Hepatocyte (in vitro differentiated cells): ENCODE results near the gene HRH1. TPM values are rescaled to one million over a fixed set of nuclear protein-coding genes. Genes with fewer than 3 reads are reported as not detected.

Experiments used
- DNase-seq: peaks from one replicate; pipeline ENCODE4 v3.0.0-alpha.2; 2016; ENCODE audit warnings: low spot score
- H2AFZ ChIP-seq: fragments of 200-600 bp; sonication (generic); 2 replicates; pipeline ENCODE4 v1.6.0; 2016; ENCODE audit warnings: antibody characterized with exemption, mild to moderate bottlenecking
- H3K27ac ChIP-seq: fragments of 200-600 bp; sonication (generic); 2 replicates; pipeline ENCODE4 v1.5.1; 2016; ENCODE audit warnings: mild to moderate bottlenecking
- H3K27me3 ChIP-seq: fragments of 200-600 bp; sonication (generic); 2 replicates; pipeline ENCODE4 v1.6.1; 2016
- H3K36me3 ChIP-seq: fragments of 200-600 bp; sonication (generic); replicated peaks from 2 replicates; pipeline ENCODE4 v1.5.1; 2016; ENCODE audit warnings: low read depth; ENCODE audit not compliant: insufficient read depth
- H3K4me1 ChIP-seq: fragments of 200-600 bp; sonication (generic); 2 replicates; pipeline ENCODE4 v1.5.1; 2016; ENCODE audit warnings: mild to moderate bottlenecking, moderate library complexity; ENCODE audit not compliant: insufficient read depth
- H3K4me2 ChIP-seq: fragments of 200-600 bp; sonication (generic); 2 replicates; pipeline ENCODE4 v1.6.0; 2016
- H3K4me3 ChIP-seq: fragments of 200-600 bp; sonication (generic); 2 replicates; pipeline ENCODE4 v1.5.1; 2016; ENCODE audit warnings: mild to moderate bottlenecking
- H3K79me2 ChIP-seq: fragments of 200-600 bp; sonication (generic); 2 replicates; pipeline ENCODE4 v1.6.0; 2017; ENCODE audit warnings: mild to moderate bottlenecking
- H3K9me2 ChIP-seq: fragments of 200-600 bp; sonication (generic); replicated peaks from 2 replicates; pipeline ENCODE4 v1.6.0; 2017; ENCODE audit warnings: mild to moderate bottlenecking; ENCODE audit not compliant: insufficient read depth
- H3K9me3 ChIP-seq: fragments of 200-600 bp; sonication (generic); 2 replicates; pipeline ENCODE4 v1.5.1; 2016; ENCODE audit warnings: low read depth, mild to moderate bottlenecking
- H4K20me1 ChIP-seq: fragments of 200-600 bp; sonication (generic); 2 replicates; pipeline ENCODE4 v1.6.0; 2016; ENCODE audit warnings: mild to moderate bottlenecking; ENCODE audit not compliant: insufficient read depth, poor library complexity, severe bottlenecking
- EZH2 ChIP-seq: fragments of 200-600 bp; sonication (generic); IDR thresholded peaks from 2 replicates; pipeline ENCODE4 v1.6.1; 2016; ENCODE audit warnings: antibody characterized with exemption, mild to moderate bottlenecking, borderline replicate concordance
- EZH2phosphoT487 ChIP-seq: fragments of 200-600 bp; sonication (generic); IDR thresholded peaks from one replicate; pipeline ENCODE4 v1.6.1; 2018; ENCODE audit warnings: antibody characterized with exemption, mild to moderate bottlenecking, low read depth, moderate library complexity; ENCODE audit not compliant: unreplicated experiment, severe bottlenecking
- WGBS: methylation state at CpG from one replicate; pipeline ENCODE4 v1.1.6; 2016; ENCODE audit warnings: low lambda C conversion rate; ENCODE audit errors: missing lambda C conversion rate; 5-methylcytosine and 5-hydroxymethylcytosine counted together
- polyA plus RNA-seq: library from polyadenylated mRNA; unstranded; fragments of >200 nt; fragmentation: Nextera tagmentation; extraction: Ambion mirVana; gene quantifications from 2 replicates; pipeline ENCODE4 v1.2.1, GENCODE V29; 2016
- total RNA-seq: library from RNA; depleted of rRNA; stranded (reverse); fragments of >200 nt; gene quantifications from 2 replicates; pipeline ENCODE4 v1.2.3, GENCODE V29; 2014
- TF ChIP-seq, protein P1 (sequence below): fragments of 200-600 bp; sonication (generic); IDR thresholded peaks from 2 replicates; pipeline ENCODE4 v1.5.1; 2016; ENCODE audit warnings: antibody characterized with exemption, mild to moderate bottlenecking; ENCODE audit not compliant: poor library complexity

HRH1 gene
- total and polyA plus RNA-seq, 2 experiments from 2014 or later: 3.3 to 5.1 TPM

- no peaks in the 10 kb centered on the region for H3K36me3 ChIP-seq
- no peak overlapping the region for H3K27ac ChIP-seq
- H3K4me2 ChIP-seq: no peak overlapping the region
- H3K79me2 ChIP-seq: no peaks in the 10 kb centered on the region
- H3K4me1 ChIP-seq: no peaks in the 10 kb centered on the region
- no peak overlapping the region for H3K4me3 ChIP-seq
- no peak for TF ChIP-seq EZH2
- H3K27me3 ChIP-seq: no peaks in the 10 kb centered on the region
- no peaks in the 10 kb centered on the region for H4K20me1 ChIP-seq
- H2AFZ ChIP-seq: no peak overlapping the region
- H3K9me2 ChIP-seq: no peaks in the 10 kb centered on the region
- DNase-seq: no peak
- 88% methylated on average over 8 of the region's 8 CpGs for WGBS
- H3K9me3 ChIP-seq: no peaks in the 10 kb centered on the region
Observed at GRCh38 chr3:11116336-11117059, 37.8 kb upstream of the HRH1 start.

DNA sequence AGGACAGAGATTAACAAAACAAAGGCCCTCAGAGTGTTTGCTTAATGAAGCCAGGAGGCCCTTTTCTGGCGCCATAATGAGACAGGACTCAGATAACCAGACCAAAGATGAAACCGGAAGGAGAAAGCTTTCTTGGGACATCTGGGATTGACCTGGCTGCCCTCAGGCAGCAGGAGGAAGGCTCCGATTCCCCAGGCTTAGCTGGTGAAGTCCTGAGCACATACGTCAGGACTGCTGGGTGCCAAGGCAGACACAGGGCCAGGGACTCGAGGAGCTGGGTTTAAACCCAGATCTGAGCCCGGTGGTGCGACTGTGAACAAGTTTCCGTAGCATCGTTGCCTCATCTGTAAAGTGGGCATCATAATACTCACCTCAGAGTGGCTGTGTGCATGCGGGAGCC is 36.7 kb upstream of the HRH1 start:
- H3K27me3 ChIP-seq: no peaks in the 10 kb centered on the region
- H4K20me1 ChIP-seq: no peaks in the 10 kb centered on the region
- H3K4me3 ChIP-seq: no peak overlapping the region
- WGBS: 82% methylated on average over 10 of the region's 10 CpGs
- H3K9me2 ChIP-seq: no peaks in the 10 kb centered on the region
- H3K9me3 ChIP-seq: no peaks in the 10 kb centered on the region
- H3K79me2 ChIP-seq: no peaks in the 10 kb centered on the region
- H3K27ac ChIP-seq: no peak overlapping the region
- DNase-seq: no peak
- no peak overlapping the region for H3K4me2 ChIP-seq
- TF ChIP-seq, protein P1, sequence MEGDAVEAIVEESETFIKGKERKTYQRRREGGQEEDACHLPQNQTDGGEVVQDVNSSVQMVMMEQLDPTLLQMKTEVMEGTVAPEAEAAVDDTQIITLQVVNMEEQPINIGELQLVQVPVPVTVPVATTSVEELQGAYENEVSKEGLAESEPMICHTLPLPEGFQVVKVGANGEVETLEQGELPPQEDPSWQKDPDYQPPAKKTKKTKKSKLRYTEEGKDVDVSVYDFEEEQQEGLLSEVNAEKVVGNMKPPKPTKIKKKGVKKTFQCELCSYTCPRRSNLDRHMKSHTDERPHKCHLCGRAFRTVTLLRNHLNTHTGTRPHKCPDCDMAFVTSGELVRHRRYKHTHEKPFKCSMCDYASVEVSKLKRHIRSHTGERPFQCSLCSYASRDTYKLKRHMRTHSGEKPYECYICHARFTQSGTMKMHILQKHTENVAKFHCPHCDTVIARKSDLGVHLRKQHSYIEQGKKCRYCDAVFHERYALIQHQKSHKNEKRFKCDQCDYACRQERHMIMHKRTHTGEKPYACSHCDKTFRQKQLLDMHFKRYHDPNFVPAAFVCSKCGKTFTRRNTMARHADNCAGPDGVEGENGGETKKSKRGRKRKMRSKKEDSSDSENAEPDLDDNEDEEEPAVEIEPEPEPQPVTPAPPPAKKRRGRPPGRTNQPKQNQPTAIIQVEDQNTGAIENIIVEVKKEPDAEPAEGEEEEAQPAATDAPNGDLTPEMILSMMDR: no peak
- TF ChIP-seq EZH2phosphoT487: no peak
- no peak for TF ChIP-seq EZH2
- H3K36me3 ChIP-seq: no peaks in the 10 kb centered on the region
- no peak overlapping the region for H2AFZ ChIP-seq
- no peaks in the 10 kb centered on the region for H3K4me1 ChIP-seq

GRCh38 chr3:11118181-11118682 is 36.1 kb upstream of the HRH1 start:
- H3K36me3 ChIP-seq: no peaks in the 10 kb centered on the region
- H2AFZ ChIP-seq: no peak overlapping the region
- no peak for DNase-seq
- TF ChIP-seq EZH2 (no peak), EZH2phosphoT487 (no peak)
- TF ChIP-seq, protein P1: no peak
- no peaks in the 10 kb centered on the region for H3K9me2 ChIP-seq
- no peak overlapping the region for H3K4me2 ChIP-seq
- H3K9me3 ChIP-seq: no peaks in the 10 kb centered on the region
- no peaks in the 10 kb centered on the region for H3K79me2 ChIP-seq
- 70% methylated on average over 8 of the region's 8 CpGs for WGBS
- no peaks in the 10 kb centered on the region for H3K27me3 ChIP-seq
- no peaks in the 10 kb centered on the region for H4K20me1 ChIP-seq
- H3K27ac ChIP-seq: no peak overlapping the region
- no peak overlapping the region for H3K4me3 ChIP-seq
- H3K4me1 ChIP-seq: no peaks in the 10 kb centered on the region

- no peak overlapping the region for H3K4me3 ChIP-seq
- H2AFZ ChIP-seq: no peak overlapping the region
- H3K79me2 ChIP-seq: no peaks in the 10 kb centered on the region
- no peaks in the 10 kb centered on the region for H3K36me3 ChIP-seq
- 83% methylated on average over 10 of the region's 10 CpGs for whole genome bisulfite sequencing
- H3K9me2 ChIP-seq: no peaks in the 10 kb centered on the region
- no peak for DNase-seq
- H3K4me2 ChIP-seq: no peak overlapping the region
- no peaks in the 10 kb centered on the region for H3K27me3 ChIP-seq
- H3K27ac ChIP-seq: no peak overlapping the region
- H3K9me3 ChIP-seq: no peaks in the 10 kb centered on the region
- no peaks in the 10 kb centered on the region for H4K20me1 ChIP-seq
- no peaks in the 10 kb centered on the region for H3K4me1 ChIP-seq
- no peak for TF ChIP-seq EZH2
Observed at GRCh38 chr3:11120091-11120805, 34.0 kb upstream of the HRH1 start.
